Lower leg skin (tissue), 4 donors: ENCODE results near the gene COLGALT1. TPM values are rescaled to one million over a fixed set of nuclear protein-coding genes. Genes with fewer than 3 reads are reported as not detected.
A peak's percentile ranks its signal among the peaks of the same experiment; 100 is the strongest.

ENCODE experiments used
- DNase-seq, 2 donors: peaks; one replicate each; pipeline ENCODE4 v3.0.0-alpha.2; 2019; ENCODE audit warnings: low spot score in 2 of 2
- H3K4me3 ChIP-seq: fragments of 200-600 bp; sonication (generic); 2 replicates; pipeline ENCODE4 v1.5.1; 2017; ENCODE audit warnings: mild to moderate bottlenecking, low read depth; ENCODE audit not compliant: poor library complexity, severe bottlenecking
- POLR2A ChIP-seq, 2 donors: fragments of 450-650 bp; IDR thresholded peaks; one replicate each; pipeline ENCODE4 v1.6.1; 2016 to 2017; ENCODE audit warnings: antibody characterized with exemption in 2 of 2, mild to moderate bottlenecking in 1 of 2, moderate library complexity in 1 of 2
- WGBS, 2 donors: methylation state at CpG; one replicate each; pipeline ENCODE4 v1.1.5; 2018; 5-methylcytosine and 5-hydroxymethylcytosine counted together
- intact Hi-C: fragments of 100-400 bp; cut with DNase I; formaldehyde crosslinking; loops from one replicate; pipeline ENCODE4 v1.15.0; 2023; ENCODE audit warnings: low total_unique reads
- total RNA-seq, 4 donors: library from RNA; depleted of rRNA; stranded (reverse); fragments of >200 nt; gene quantifications; one replicate each; pipeline ENCODE4 v1.1.0, GENCODE V29; 2016
- TF ChIP-seq, protein P1 (sequence below), 3 donors: fragments of 450-650 bp; IDR thresholded peaks; one replicate each; pipeline ENCODE4 v1.5.1; 2016; ENCODE audit warnings: antibody characterized with exemption in 3 of 3, mild to moderate bottlenecking in 3 of 3, moderate library complexity in 2 of 3

COLGALT1 gene
- total RNA-seq, 4 donors from 2014 or later, result 46.8 to 59.3 (median 53.3) TPM

DNA sequence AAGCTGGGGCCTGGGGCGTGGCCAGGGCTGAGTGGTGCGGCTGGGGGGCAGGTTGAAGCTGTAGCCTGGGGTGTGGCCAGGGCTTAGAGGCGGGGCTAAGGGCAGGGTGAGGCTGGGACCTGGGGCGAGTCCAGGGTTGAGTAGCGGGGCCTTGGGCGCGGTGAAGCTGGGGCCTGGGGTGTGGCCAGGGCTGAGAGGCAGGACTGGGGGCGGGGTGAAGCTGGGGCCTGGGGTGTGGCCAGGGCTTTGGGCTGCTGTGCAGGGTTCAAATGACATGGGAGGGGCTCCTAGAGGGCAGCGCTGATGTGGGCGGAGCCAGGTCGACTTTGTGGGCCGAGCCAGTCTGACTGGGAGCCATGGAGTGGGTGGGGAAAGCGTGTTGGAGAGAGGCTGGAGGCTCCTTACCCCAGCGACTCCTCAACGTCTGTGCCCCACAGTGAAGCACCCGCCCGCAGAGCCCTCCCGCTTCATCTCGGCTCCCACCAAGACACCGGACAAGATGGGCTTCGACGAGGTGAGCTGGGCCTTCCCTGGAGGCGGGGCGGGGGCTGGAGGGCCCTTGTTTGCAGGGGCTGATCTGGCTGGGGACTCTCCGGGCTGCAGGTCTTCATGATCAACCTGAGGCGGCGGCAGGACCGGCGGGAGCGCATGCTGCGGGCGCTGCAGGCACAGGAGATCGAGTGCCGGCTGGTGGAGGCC, 21.5 kb downstream of the COLGALT1 start:
- H3K4me3 ChIP-seq, result no peak overlapping the region
- DNase-seq, result peak; percentile 37 to 88
- intact Hi-C loops, result no loop called here
- no peak for TF ChIP-seq POLR2A (IDR thresholded peaks at IDR 0.05)
- TF ChIP-seq, protein P1, sequence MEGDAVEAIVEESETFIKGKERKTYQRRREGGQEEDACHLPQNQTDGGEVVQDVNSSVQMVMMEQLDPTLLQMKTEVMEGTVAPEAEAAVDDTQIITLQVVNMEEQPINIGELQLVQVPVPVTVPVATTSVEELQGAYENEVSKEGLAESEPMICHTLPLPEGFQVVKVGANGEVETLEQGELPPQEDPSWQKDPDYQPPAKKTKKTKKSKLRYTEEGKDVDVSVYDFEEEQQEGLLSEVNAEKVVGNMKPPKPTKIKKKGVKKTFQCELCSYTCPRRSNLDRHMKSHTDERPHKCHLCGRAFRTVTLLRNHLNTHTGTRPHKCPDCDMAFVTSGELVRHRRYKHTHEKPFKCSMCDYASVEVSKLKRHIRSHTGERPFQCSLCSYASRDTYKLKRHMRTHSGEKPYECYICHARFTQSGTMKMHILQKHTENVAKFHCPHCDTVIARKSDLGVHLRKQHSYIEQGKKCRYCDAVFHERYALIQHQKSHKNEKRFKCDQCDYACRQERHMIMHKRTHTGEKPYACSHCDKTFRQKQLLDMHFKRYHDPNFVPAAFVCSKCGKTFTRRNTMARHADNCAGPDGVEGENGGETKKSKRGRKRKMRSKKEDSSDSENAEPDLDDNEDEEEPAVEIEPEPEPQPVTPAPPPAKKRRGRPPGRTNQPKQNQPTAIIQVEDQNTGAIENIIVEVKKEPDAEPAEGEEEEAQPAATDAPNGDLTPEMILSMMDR (IDR thresholded peaks at IDR 0.05), result no peak
- 66 to 67% methylated on average over 32 of the region's 34 CpGs for WGBS, 2 donors

DNA sequence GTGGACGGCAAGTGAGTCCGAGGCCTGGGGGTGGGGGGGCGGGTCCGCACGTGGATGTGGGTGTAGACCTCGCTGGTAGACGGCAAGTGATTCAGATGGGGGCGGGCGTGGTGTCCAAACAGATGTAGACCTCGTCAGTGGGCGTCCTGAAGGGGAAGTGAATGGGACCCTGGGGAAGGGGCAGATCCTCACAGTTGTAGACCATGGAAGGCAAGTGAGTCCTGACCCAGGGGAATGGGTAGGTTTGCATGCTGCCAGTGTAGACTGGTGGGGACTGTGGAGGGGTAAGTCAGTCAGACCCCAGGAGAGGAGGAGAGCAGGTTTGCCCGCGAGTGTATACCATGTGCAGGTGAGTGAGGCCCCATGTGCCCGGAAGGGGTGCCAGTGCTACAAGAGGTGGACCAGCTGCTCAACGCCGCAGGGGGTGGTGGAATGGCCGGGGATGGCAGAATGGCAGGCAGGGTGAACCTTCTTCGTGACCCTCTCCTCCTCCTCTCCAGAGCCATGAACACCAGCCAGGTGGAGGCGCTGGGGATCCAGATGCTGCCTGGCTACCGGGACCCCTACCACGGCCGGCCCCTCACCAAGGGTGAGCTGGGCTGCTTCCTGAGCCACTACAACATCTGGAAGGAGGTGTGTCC, 22.1 kb downstream of the COLGALT1 start:
- intact Hi-C loops, result no loop called here
- no peak for DNase-seq
- TF ChIP-seq, protein P1 (IDR thresholded peaks at IDR 0.05), result no peak
- TF ChIP-seq POLR2A (IDR thresholded peaks at IDR 0.05), result no peak
- 82 to 83% methylated on average over 18 to 22 of the region's 22 CpGs for WGBS, 2 donors
- no peak overlapping the region for H3K4me3 ChIP-seq

DNA sequence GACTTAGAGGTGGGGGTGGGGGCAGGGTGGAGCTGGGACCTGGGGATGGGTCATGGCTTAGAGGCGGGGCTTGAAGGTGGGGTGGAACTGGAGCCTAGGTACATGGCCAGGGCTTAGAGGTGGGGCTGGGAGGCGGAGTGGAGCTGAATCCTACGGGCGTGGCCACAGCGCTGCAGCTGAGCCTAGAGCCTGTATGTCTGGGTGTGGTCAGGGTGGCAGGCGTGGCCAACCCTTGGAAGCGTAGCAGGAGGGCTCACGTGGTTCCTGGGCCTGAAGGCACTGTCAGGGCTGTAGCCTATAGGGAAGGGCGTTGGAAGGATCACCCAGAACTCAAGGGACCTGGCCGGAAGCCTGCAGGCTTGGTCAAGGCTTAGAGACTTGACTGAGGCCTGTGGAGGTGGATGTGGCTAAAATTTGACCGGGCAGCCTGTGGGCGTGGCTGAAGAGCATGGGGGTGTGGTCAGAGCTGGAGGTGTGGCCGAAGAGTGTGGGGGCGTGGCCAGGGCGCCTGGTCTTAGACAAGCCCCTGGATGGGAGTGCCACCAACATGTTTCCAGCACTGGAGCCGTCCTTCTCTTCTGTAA, 24.3 kb downstream of the COLGALT1 start:
- TF ChIP-seq, protein P1 (IDR thresholded peaks at IDR 0.05), result no peak
- intact Hi-C loops, result no loop called here
- 32 to 38% methylated on average over 16 of the region's 16 CpGs for WGBS, 2 donors
- no peak overlapping the region for H3K4me3 ChIP-seq
- peak; percentile 70 to 92 for DNase-seq

DNA sequence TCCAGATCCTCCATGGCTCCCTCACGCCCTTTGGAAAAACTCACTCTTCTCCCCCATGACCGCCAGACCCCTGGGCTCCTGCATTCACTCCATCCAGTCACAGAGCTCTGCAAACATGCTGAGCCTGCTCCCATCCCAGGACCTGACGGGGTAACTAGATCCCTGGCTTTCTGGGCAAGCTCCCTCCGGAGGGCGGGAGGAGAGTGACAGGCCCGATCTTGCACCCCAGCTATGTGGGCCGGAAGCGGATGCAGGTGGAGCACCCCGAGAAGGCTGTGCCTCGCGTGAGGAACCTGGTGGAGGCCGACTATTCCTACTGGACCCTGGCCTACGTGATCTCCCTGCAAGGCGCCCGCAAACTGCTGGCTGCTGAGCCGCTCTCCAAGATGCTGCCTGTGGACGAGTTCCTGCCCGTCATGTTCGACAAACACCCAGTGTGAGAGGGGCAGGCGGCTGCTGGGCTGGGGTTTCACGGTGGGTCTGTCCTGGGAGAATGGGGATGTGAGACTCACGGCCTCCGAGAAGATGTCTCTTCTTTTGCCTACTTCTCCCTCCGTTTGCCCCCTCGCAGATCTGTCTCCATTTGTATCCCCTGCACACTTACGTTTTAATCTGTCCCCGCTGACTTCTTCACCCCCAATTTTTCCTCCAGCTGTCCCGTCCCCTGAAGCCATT, 25.2 kb downstream of the COLGALT1 start:
- intact Hi-C loops, result no loop called here
- 65 to 74% methylated on average over 27 to 28 of the region's 28 CpGs for whole genome bisulfite sequencing, 2 donors

DNA sequence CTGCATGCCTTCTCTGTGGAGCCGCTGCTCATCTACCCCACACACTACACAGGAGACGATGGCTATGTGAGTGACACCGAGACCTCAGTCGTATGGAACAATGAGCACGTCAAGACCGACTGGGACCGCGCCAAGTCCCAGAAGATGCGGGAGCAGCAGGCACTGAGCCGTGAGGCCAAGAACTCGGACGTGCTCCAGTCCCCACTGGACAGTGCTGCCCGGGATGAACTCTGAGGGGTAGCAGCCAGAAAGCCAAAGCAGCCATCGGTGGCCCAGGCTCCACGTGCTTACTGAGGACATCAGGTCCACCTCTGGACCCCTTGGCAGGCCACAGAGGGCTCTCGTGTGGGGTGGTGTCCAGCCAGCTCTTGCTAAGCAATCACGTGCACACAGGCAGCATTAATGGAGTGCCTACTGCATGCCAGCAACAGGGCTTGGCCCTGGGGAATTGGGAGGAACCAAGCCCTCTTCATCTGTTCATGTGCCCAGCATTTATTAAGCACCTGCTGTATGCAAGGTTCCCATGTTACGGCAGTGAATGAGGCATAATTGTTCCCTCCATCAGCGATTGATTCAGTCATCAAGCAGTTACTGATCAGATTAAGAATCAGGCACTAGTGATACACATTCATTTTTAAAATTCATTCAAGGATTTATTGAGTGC, 25.9 kb downstream of the COLGALT1 start:
- H3K4me3 ChIP-seq, result no peak overlapping the region
- WGBS, 2 donors, result 87 to 88% methylated on average over 14 to 16 of the region's 19 CpGs
- TF ChIP-seq, protein P1 (IDR thresholded peaks at IDR 0.05), result no peak
- TF ChIP-seq POLR2A (IDR thresholded peaks at IDR 0.05), result no peak
- intact Hi-C loops, result no loop called here
- DNase-seq, result no peak

More for the DNA sequence above, 25.2 kb downstream of the COLGALT1 start:
- no peak for DNase-seq
- no peak overlapping the region for H3K4me3 ChIP-seq
- TF ChIP-seq, protein P1 (IDR thresholded peaks at IDR 0.05), result no peak
- TF ChIP-seq POLR2A (IDR thresholded peaks at IDR 0.05), result no peak
